Stimulated activated naive CD8-positive, alpha-beta T cell treated with anti-CD3 and anti-CD28 coated beads, Interleukin-15, amount 100 ng/mL, for 72 hours (primary cell): Measurements from ENCODE around the gene LRRK1.

Experiments
- ATAC-seq: fragments of 150-1000 bp; cut with Tn5 transposase; 2 replicates; pipeline ENCODE4 v1.10.0; 2021; ENCODE audit warnings: mild to moderate bottlenecking, moderate library complexity
- DNase-seq, 2 donors: peaks; one replicate each; pipeline ENCODE4 v3.0.0; 2021 to 2022
- H3K27ac Mint-ChIP-seq, 2 donors: one replicate each; pipeline ENCODE4 v1.8.0; 2022; ENCODE audit warnings: mild to moderate bottlenecking in 2 of 2, mixed read lengths in 2 of 2, moderate library complexity in 2 of 2
- H3K27me3 Mint-ChIP-seq: one replicate; pipeline ENCODE4 v1.8.0; 2022; ENCODE audit warnings: mixed read lengths
- H3K4me1 Mint-ChIP-seq: one replicate; pipeline ENCODE4 v1.8.0; 2022; ENCODE audit warnings: mild to moderate bottlenecking, mixed read lengths
- H3K4me3 Mint-ChIP-seq, 2 donors: one replicate each; pipeline ENCODE4 v1.8.0; 2022; ENCODE audit warnings: mild to moderate bottlenecking in 2 of 2, mixed read lengths in 2 of 2, moderate library complexity in 1 of 2
- H3K9me3 Mint-ChIP-seq, 2 donors: one replicate each; pipeline ENCODE4 v1.8.0; 2022; ENCODE audit warnings: mixed read lengths in 2 of 2

LRRK1 gene

GRCh38 chr15:101035611-101036010 lies 116.5 kb downstream of the LRRK1 start:
- Mint-ChIP-seq H3K4me1 (peaks cover 7% of the 10 kb centered on the region), H3K27ac (no peak overlapping the region), H3K4me3 (no peak overlapping the region), H3K9me3 (peaks cover 14 to 36% of the 10 kb centered on the region in 2 donors), H3K27me3 (peaks cover 78% of the 10 kb centered on the region)
- ATAC-seq (no peak), DNase-seq (no peak)

DNA sequence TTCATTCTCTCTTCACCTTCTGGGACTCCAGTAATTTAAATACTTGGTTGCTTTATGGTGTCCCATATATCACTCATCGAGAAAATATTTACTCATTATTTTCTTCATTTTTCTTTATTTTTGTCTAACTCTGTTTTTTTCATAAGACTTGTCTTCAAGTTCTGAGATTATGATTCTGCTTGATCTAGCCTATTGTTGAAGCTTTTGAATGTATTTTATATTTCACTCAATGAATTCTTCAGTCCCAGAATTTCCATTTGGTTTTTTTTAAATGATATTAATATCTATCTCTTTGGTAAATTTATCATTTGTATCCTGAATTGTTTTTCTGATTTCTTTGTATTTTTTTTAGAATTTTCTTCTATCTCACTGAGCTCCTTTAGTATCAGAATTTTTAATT lies 117.0 kb downstream of the LRRK1 start:
- ATAC-seq (no peak), DNase-seq (no peak)
- Mint-ChIP-seq H3K9me3 (peaks cover 14 to 36% of the 10 kb centered on the region in 2 donors), H3K4me3 (no peak overlapping the region), H3K27ac (no peak overlapping the region), H3K27me3 (peaks cover 78% of the 10 kb centered on the region), H3K4me1 (peaks cover 7% of the 10 kb centered on the region)

DNA sequence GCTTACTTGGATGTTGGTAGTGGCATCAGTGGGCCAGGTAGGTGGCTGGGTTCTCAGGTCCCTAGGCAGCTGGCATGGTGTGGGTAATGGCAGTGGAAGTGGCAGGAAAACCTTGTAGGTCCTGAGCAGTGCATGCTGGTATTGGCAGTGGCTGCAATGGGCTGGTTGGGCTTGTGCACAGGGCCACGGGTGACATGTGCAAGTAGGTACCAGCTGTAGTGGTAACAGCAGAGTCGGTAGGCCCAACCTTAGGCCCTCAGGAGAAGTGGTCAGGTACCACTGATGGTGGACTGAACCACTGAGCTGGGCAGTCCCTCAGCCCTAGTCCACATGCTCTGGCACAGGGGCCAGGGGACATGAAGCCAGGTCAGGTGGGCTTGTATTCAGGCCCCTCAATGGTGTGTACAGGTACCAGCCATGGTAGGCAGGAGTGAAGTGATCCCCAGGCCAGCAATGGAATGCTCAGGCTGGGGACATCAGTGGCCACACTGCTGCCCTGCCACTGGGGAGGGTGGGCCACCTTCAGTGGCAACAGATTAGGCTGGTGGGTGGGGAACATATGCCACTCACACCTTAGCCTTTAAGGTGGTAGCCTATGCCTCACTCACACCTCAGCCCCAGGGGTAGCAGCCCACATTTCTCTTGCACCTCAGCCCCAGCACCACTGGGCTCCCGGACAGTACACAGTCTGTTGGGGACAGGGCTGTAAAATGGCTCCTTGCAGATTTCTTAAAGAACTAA lies 118.1 kb downstream of the LRRK1 start:
- Mint-ChIP-seq H3K9me3 (peaks cover 19 to 46% of the 10 kb centered on the region in 2 donors), H3K27ac (no peak overlapping the region), H3K4me3 (no peak overlapping the region), H3K27me3 (peaks cover 78% of the 10 kb centered on the region), H3K4me1 (peaks cover 7% of the 10 kb centered on the region)
- ATAC-seq = no peak
- no peak for DNase-seq

GRCh38 chr15:101038327-101039003 lies 119.3 kb downstream of the LRRK1 start:
- Mint-ChIP-seq H3K4me3 (no peak overlapping the region), H3K27me3 (peaks cover 77% of the 10 kb centered on the region), H3K4me1 (peaks cover 7% of the 10 kb centered on the region), H3K9me3 (peaks cover 19 to 50% of the 10 kb centered on the region in 2 donors), H3K27ac (no peak overlapping the region)
- DNase-seq (no peak), ATAC-seq (no peak)

GRCh38 chr15:101039461-101039860 lies 120.3 kb downstream of the LRRK1 start:
- ATAC-seq (no peak), DNase-seq (no peak)
- Mint-ChIP-seq H3K27me3 (peaks cover 73% of the 10 kb centered on the region), H3K27ac (no peak overlapping the region), H3K4me1 (no peaks in the 10 kb centered on the region), H3K4me3 (no peak overlapping the region), H3K9me3 (peaks cover 19 to 47% of the 10 kb centered on the region in 2 donors)

- Mint-ChIP-seq H3K4me1 (peaks cover 3% of the 10 kb centered on the region), H3K4me3 (no peak overlapping the region), H3K9me3 (peaks cover 5 to 20% of the 10 kb centered on the region in 2 donors), H3K27ac (no peak overlapping the region), H3K27me3 (peaks cover 50% of the 10 kb centered on the region)
- DNase-seq (no peak), ATAC-seq (no peak)
These were observed 123.2 kb downstream of the LRRK1 start for GRCh38 chr15:101042320-101042719.

DNA sequence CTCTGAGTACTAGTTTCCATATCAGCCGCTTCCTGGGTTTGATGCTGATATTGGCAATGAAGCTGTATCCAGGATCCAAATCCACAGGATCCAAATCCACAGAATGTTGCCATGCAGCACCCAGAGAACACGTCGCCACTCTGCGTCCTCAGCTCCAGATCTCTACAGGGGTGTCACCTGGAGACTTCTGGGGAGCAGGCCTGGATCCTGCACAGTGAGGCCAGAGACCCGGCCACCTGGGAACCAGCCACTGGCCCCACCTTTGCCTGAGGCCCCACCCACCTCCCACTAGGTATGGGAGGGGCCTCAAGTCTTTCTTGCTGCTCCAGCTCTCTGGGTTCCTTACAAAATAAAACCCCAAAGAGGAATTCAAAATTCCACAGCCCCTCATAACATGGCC lies 123.9 kb downstream of the LRRK1 start:
- Mint-ChIP-seq H3K27ac (no peak overlapping the region), H3K27me3 (peaks cover 50% of the 10 kb centered on the region), H3K9me3 (peaks cover 5 to 20% of the 10 kb centered on the region in 2 donors), H3K4me3 (no peak overlapping the region), H3K4me1 (peaks cover 4% of the 10 kb centered on the region)
- no peak for DNase-seq
- no peak for ATAC-seq

DNA sequence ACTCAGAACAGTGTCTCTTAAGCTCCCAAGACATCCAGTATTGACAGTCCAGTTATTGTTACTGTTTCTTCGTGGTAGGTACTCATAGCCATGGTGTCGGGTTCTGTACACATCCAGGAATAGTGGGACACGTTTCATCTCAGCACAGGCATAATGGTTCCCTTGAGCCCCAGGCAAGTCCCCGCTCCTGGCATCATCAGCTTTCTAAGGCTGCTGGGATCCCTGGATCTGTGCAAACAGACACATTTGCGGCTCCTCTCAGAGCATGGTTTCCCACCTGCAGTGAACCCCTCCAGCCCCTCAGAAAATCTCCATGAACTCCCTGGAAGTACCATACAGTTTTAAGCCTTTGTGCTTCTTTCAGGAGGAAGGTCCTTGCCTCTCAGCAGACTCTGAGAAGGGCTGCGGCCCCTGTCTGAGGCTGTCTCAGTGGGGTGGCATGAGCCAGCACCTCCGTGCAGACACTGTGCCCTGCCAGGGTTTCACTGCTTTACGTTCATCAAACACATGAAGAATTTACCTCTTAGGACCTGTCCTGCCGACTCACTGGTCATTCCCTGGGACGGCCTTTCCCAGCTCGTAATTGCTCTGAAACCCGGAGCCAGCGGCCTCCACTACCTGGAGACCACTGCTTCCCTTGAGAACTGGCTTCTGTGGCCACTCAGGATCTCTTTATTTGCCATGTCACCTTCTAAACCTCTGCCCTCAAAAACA lies 124.9 kb downstream of the LRRK1 start:
- peaks cover 5 to 14% of the 10 kb centered on the region in 2 donors for H3K9me3 Mint-ChIP-seq
- H3K4me1 Mint-ChIP-seq = peaks cover 4% of the 10 kb centered on the region
- no peak overlapping the region for H3K4me3 Mint-ChIP-seq
- DNase-seq (no peak), ATAC-seq (no peak)
- no peak overlapping the region for H3K27ac Mint-ChIP-seq
- peaks cover 42% of the 10 kb centered on the region for H3K27me3 Mint-ChIP-seq

- H3K27me3 Mint-ChIP-seq = peaks cover 35% of the 10 kb centered on the region
- H3K4me1 Mint-ChIP-seq = peaks cover 4% of the 10 kb centered on the region
- no peak overlapping the region for H3K4me3 Mint-ChIP-seq
- H3K27ac Mint-ChIP-seq = no peak overlapping the region
- no peak for DNase-seq
- H3K9me3 Mint-ChIP-seq = peaks cover 5 to 14% of the 10 kb centered on the region in 2 donors
- no peak for ATAC-seq
These were observed 125.6 kb downstream of the LRRK1 start for GRCh38 chr15:101044625-101045235.

- ATAC-seq (no peak), DNase-seq (no peak)
- Mint-ChIP-seq H3K9me3 (peaks cover 5 to 14% of the 10 kb centered on the region in 2 donors), H3K4me1 (peaks cover 4% of the 10 kb centered on the region), H3K4me3 (no peak overlapping the region), H3K27me3 (peaks cover 34% of the 10 kb centered on the region), H3K27ac (no peak overlapping the region)
These were observed 126.1 kb downstream of the LRRK1 start for GRCh38 chr15:101045236-101045646.

GRCh38 chr15:101045835-101046691 lies 126.9 kb downstream of the LRRK1 start:
- H3K9me3 Mint-ChIP-seq = peaks cover 5 to 14% of the 10 kb centered on the region in 2 donors
- H3K27me3 Mint-ChIP-seq = peaks cover 29% of the 10 kb centered on the region
- H3K4me3 Mint-ChIP-seq = no peak overlapping the region
- no peak for DNase-seq
- H3K4me1 Mint-ChIP-seq = peaks cover 4% of the 10 kb centered on the region
- no peak for ATAC-seq
- peak overlapping the region in 1 of 2 donors; percentile 78 for H3K27ac Mint-ChIP-seq

GRCh38 chr15:101046826-101047225 lies 127.7 kb downstream of the LRRK1 start:
- DNase-seq (no peak), ATAC-seq (no peak)
- peaks cover 4% of the 10 kb centered on the region for H3K4me1 Mint-ChIP-seq
- no peak overlapping the region for H3K4me3 Mint-ChIP-seq
- H3K27me3 Mint-ChIP-seq = peaks cover 22% of the 10 kb centered on the region
- H3K9me3 Mint-ChIP-seq = peaks cover under 1 to 8% of the 10 kb centered on the region in 2 donors
- no peak overlapping the region for H3K27ac Mint-ChIP-seq

GRCh38 chr15:101047301-101047781 lies 128.2 kb downstream of the LRRK1 start:
- ATAC-seq (no peak), DNase-seq (no peak)
- Mint-ChIP-seq H3K27me3 (peaks cover 16% of the 10 kb centered on the region), H3K4me1 (peaks cover 4% of the 10 kb centered on the region), H3K4me3 (no peak overlapping the region), H3K9me3 (peaks cover 0 to 3% of the 10 kb centered on the region in 2 donors), H3K27ac (no peak overlapping the region)

DNA sequence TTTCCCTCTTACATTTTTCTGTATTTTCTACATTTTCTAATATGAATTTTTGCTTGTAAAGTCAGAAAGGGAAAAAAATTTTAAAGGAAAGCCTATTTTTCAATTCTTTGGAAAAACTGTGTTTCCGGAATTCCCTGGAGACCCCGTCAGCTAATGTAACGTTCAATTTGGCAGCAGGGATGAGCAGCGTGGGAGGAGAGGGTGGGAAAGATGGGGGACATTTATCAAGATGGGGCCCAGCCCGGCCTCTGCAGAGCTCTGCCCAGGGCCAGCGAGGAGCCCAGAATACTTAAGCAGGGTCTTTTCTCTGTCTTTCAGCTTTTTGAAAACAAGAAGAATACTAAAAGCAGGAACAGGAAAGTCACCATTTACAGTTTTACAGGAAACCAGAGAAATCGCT lies 129.0 kb downstream of the LRRK1 start:
- Mint-ChIP-seq H3K4me3 (no peak overlapping the region), H3K27ac (no peak overlapping the region)

More for the DNA sequence above, 129.0 kb downstream of the LRRK1 start:
- Mint-ChIP-seq H3K27me3 (peaks cover 8% of the 10 kb centered on the region), H3K4me1 (peaks cover 4% of the 10 kb centered on the region), H3K9me3 (no peaks in the 10 kb centered on the region)
- no peak for DNase-seq
- ATAC-seq = no peak
